KMS-11 (cell line): ENCODE data around the gene ADGRG1.

ENCODE experiments used
- H2AFZ ChIP-seq: fragments of 200-600 bp; sonication (generic); 2 replicates; pipeline ENCODE4 v1.6.1; 2016; ENCODE audit warnings: antibody characterized with exemption, mixed run types, low read depth
- H3K27ac ChIP-seq: fragments of 200-600 bp; sonication (generic); 2 replicates; pipeline ENCODE4 v1.6.1; 2016; ENCODE audit warnings: mild to moderate bottlenecking, mixed run types
- H3K27me3 ChIP-seq: fragments of 200-600 bp; sonication (generic); 2 replicates; pipeline ENCODE4 v1.6.1; 2017; ENCODE audit warnings: mild to moderate bottlenecking, low read depth, mixed run types, moderate library complexity; ENCODE audit not compliant: insufficient read depth
- H3K36me3 ChIP-seq: fragments of 200-600 bp; sonication (generic); 2 replicates; pipeline ENCODE4 v1.6.1; 2017; ENCODE audit warnings: mild to moderate bottlenecking, mixed run types; ENCODE audit not compliant: insufficient read depth
- H3K4me1 ChIP-seq: fragments of 200-600 bp; sonication (generic); 2 replicates; pipeline ENCODE4 v1.6.1; 2016; ENCODE audit warnings: mild to moderate bottlenecking, low read depth, mixed run types; ENCODE audit not compliant: poor library complexity, severe bottlenecking
- H3K4me2 ChIP-seq: fragments of 200-600 bp; sonication (generic); 2 replicates; pipeline ENCODE4 v1.7.0; 2016; ENCODE audit warnings: mild to moderate bottlenecking, mixed run types
- H3K4me3 ChIP-seq: fragments of 200-600 bp; sonication (generic); IDR thresholded peaks from 2 replicates; pipeline ENCODE4 v1.6.1; 2017; ENCODE audit warnings: low read depth, low read length, mixed read lengths; ENCODE audit not compliant: insufficient read depth
- H3K79me2 ChIP-seq: fragments of 200-600 bp; sonication (generic); 2 replicates; pipeline ENCODE4 v1.6.1; 2016; ENCODE audit warnings: low read depth, mixed run types; ENCODE audit not compliant: insufficient read depth
- H3K9ac ChIP-seq: fragments of 200-600 bp; sonication (generic); 2 replicates; pipeline ENCODE4 v1.6.1; 2016; ENCODE audit warnings: mild to moderate bottlenecking, mixed run types
- H4K20me1 ChIP-seq: fragments of 200-600 bp; sonication (generic); 2 replicates; pipeline ENCODE4 v1.6.1; 2016; ENCODE audit warnings: mild to moderate bottlenecking, mixed run types; ENCODE audit not compliant: insufficient read depth
- CTCF ChIP-seq: fragments of 200-600 bp; sonication (generic); conservative IDR thresholded peaks from 2 replicates; pipeline ENCODE4 v1.6.1; 2017; ENCODE audit warnings: low read depth, mild to moderate bottlenecking, antibody characterized with exemption, low read length, moderate library complexity, mixed read lengths

The ADGRG1 gene

GRCh38 chr16:57653936-57654335, 25.5 kb downstream of the ADGRG1 start:
- Histone ChIP-seq H2AFZ (no peak overlapping the region), H3K79me2 (no peaks in the 10 kb centered on the region), H4K20me1 (no peaks in the 10 kb centered on the region), H3K27me3 (no peaks in the 10 kb centered on the region), H3K36me3 (no peaks in the 10 kb centered on the region), H3K4me3 (no peak overlapping the region), H3K27ac (no peak overlapping the region), H3K4me1 (peaks cover under 1% of the 10 kb centered on the region), H3K9ac (no peak overlapping the region), H3K4me2 (no peak overlapping the region)
- no peak for TF ChIP-seq CTCF

- H4K20me1 ChIP-seq: no peaks in the 10 kb centered on the region
- no peak for TF ChIP-seq CTCF
- H3K27me3 ChIP-seq: no peaks in the 10 kb centered on the region
- no peaks in the 10 kb centered on the region for H3K79me2 ChIP-seq
- no peak overlapping the region for H3K27ac ChIP-seq
- no peak overlapping the region for H3K9ac ChIP-seq
- no peak overlapping the region for H3K4me2 ChIP-seq
- no peaks in the 10 kb centered on the region for H3K4me1 ChIP-seq
- H3K4me3 ChIP-seq: no peak overlapping the region
- H2AFZ ChIP-seq: no peak overlapping the region
- H3K36me3 ChIP-seq: no peaks in the 10 kb centered on the region
Measured at GRCh38 chr16:57656342-57656955, 28.0 kb downstream of the ADGRG1 start.

GRCh38 chr16:57657228-57657627, 28.8 kb downstream of the ADGRG1 start:
- H3K27me3 ChIP-seq: no peaks in the 10 kb centered on the region
- no peak overlapping the region for H3K4me2 ChIP-seq
- no peak overlapping the region for H3K27ac ChIP-seq
- no peak overlapping the region for H3K4me3 ChIP-seq
- H3K9ac ChIP-seq: no peak overlapping the region
- no peaks in the 10 kb centered on the region for H3K4me1 ChIP-seq
- no peak overlapping the region for H2AFZ ChIP-seq
- H4K20me1 ChIP-seq: no peaks in the 10 kb centered on the region
- H3K36me3 ChIP-seq: no peaks in the 10 kb centered on the region
- H3K79me2 ChIP-seq: no peaks in the 10 kb centered on the region
- TF ChIP-seq CTCF: no peak

- H3K27me3 ChIP-seq: no peaks in the 10 kb centered on the region
- no peaks in the 10 kb centered on the region for H4K20me1 ChIP-seq
- TF ChIP-seq CTCF: no peak
- no peak overlapping the region for H3K27ac ChIP-seq
- no peaks in the 10 kb centered on the region for H3K79me2 ChIP-seq
- no peaks in the 10 kb centered on the region for H3K4me1 ChIP-seq
- H3K4me2 ChIP-seq: no peak overlapping the region
- no peaks in the 10 kb centered on the region for H3K36me3 ChIP-seq
- H2AFZ ChIP-seq: no peak overlapping the region
- H3K9ac ChIP-seq: no peak overlapping the region
- H3K4me3 ChIP-seq: no peak overlapping the region
Measured at GRCh38 chr16:57658130-57658877, 29.9 kb downstream of the ADGRG1 start.
